ENCODE data around the gene ETV6. TPM values are rescaled to one million over a fixed set of nuclear protein-coding genes. Genes with fewer than 3 reads are reported as not detected.

Gene ETV6
- total and polyA plus RNA-seq, 9 of the 15 experiments (the other 6 are each of a cell fraction or from before 2014, with no cell fraction given), result 0.81 to 12.7 (median 4.1) TPM

GRCh38 chr12:11846488-11846887 lies 197.0 kb downstream of the ETV6 start:
- DNase-seq (ENCODE audit: extremely low read depth in 1 of 4, low spot score in 3 of 4) (no peak), ATAC-seq (no peak), FAIRE-seq (no peak)
- Histone ChIP-seq H3K79me2 (ENCODE audit: control insufficient read depth, insufficient read depth, low read length) (no peaks in the 10 kb centered on the region), H3K27ac (ENCODE audit: extremely low read depth, low read depth, low read length) (no peak overlapping the region), H3K9me1 (ENCODE audit: control insufficient read depth, insufficient read depth, low read length) (no peaks in the 10 kb centered on the region), H3K4me3 (no peak overlapping the region), H4K20me1 (replicated peaks; ENCODE audit: control insufficient read depth, insufficient read depth, low read length) (no peaks in the 10 kb centered on the region), H3K4me1 (replicated peaks in 1 of 2; ENCODE audit: control insufficient read depth in 2 of 2, insufficient read depth in 2 of 2, low read length in 2 of 2) (no peaks in the 10 kb centered on the region), H3K9ac (ENCODE audit: insufficient read depth in 1 of 2, low read depth in 2 of 2, low read length in 2 of 2) (no peak overlapping the region), H3K9me3 (replicated peaks; ENCODE audit: control insufficient read depth, insufficient read depth, low read depth, low read length) (no peaks in the 10 kb centered on the region), H3K4me2 (ENCODE audit: insufficient read depth, low read length) (no peak overlapping the region), H3K27me3 (ENCODE audit: control insufficient read depth in 2 of 2, insufficient read depth in 2 of 2, low read length in 2 of 2) (no peaks in the 10 kb centered on the region), H3K36me3 (ENCODE audit: control insufficient read depth, insufficient read depth, low read length) (0 out of 3 replicates have a peak, but pooled peaks cover 2% of the 10 kb centered on the region), H2AFZ (ENCODE audit: low read depth, low read length) (no peak overlapping the region)
- BruUV-seq (replicated peaks), result no TSS peak
- intact Hi-C loops (cut with micrococcal nuclease) (no loop called here), in situ Hi-C loops (cut with MboI) (no loop called here)
- CTCF ChIA-PET (ENCODE audit: low intra/inter-chr PET ratio), result no interaction called here
- TF ChIP-seq AFF4 (CRISPR knock-in tag; IDR thresholded peaks at IDR 0.05), result no peak
- TF ChIP-seq, protein P1, sequence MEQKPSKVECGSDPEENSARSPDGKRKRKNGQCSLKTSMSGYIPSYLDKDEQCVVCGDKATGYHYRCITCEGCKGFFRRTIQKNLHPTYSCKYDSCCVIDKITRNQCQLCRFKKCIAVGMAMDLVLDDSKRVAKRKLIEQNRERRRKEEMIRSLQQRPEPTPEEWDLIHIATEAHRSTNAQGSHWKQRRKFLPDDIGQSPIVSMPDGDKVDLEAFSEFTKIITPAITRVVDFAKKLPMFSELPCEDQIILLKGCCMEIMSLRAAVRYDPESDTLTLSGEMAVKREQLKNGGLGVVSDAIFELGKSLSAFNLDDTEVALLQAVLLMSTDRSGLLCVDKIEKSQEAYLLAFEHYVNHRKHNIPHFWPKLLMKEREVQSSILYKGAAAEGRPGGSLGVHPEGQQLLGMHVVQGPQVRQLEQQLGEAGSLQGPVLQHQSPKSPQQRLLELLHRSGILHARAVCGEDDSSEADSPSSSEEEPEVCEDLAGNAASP (IDR thresholded peaks at IDR 0.05), result no peak
- TF ChIP-seq NFRKB (IDR thresholded peaks at IDR 0.05; ENCODE audit: low read depth), result no peak
- TF ChIP-seq EP400 (IDR thresholded peaks at IDR 0.05), result no peak
- no peak for TF ChIP-seq NFIX (CRISPR knock-in tag; IDR thresholded peaks at IDR 0.05; ENCODE audit: low read depth)
- TF ChIP-seq SRF (CRISPR knock-in tag; IDR thresholded peaks at IDR 0.05), result no peak
- no peak for TF ChIP-seq PHB (CRISPR knock-in tag; IDR thresholded peaks at IDR 0.05)
- TF ChIP-seq ZNF134 (CRISPR knock-in tag; conservative IDR thresholded peaks at IDR 0.05), result no peak
- no peak for TF ChIP-seq STAT5A (IDR thresholded peaks at IDR 0.05; ENCODE audit: borderline replicate concordance, low read length)
- no peak for TF ChIP-seq FOXK1 (CRISPR knock-in tag; IDR thresholded peaks at IDR 0.05; ENCODE audit: borderline replicate concordance)
- TF ChIP-seq ZNF282 (CRISPR knock-in tag; IDR thresholded peaks at IDR 0.05), result no peak
- POLR2A ChIA-PET, result no interaction called here
- WGBS (ENCODE audit: insufficient coverage, low coverage, missing lambda C conversion rate), result 76% methylated on average over 4 of the region's 4 CpGs
